HG02943 (cell line): ENCODE results near the gene DDX31.

Experiments used
- ATAC-seq: cut with Tn5 transposase; IDR thresholded peaks from one replicate; pipeline ENCODE4 v1.9.1; 2021; ENCODE audit warnings: mild to moderate bottlenecking, low read depth, moderate library complexity; ENCODE audit not compliant: unreplicated experiment

Gene DDX31

GRCh38 chr9:132638240-132638639 lies 31.5 kb downstream of the DDX31 start:
- no peak for ATAC-seq

- no peak for ATAC-seq
Measured at GRCh38 chr9:132637801-132638200, 32.0 kb downstream of the DDX31 start.

- ATAC-seq, result no peak
Measured at GRCh38 chr9:132637351-132637750, 32.4 kb downstream of the DDX31 start.

GRCh38 chr9:132634327-132634726 lies 35.5 kb downstream of the DDX31 start:
- ATAC-seq, result no peak

- no peak for ATAC-seq
Measured at GRCh38 chr9:132632413-132633129, 37.2 kb downstream of the DDX31 start.

- no peak for ATAC-seq
Measured at GRCh38 chr9:132631685-132632084, 38.1 kb downstream of the DDX31 start.

GRCh38 chr9:132631280-132631679 lies 38.5 kb downstream of the DDX31 start:
- ATAC-seq, result no peak

GRCh38 chr9:132630811-132631210 lies 39.0 kb downstream of the DDX31 start:
- ATAC-seq, result no peak

GRCh38 chr9:132630116-132630515 lies 39.7 kb downstream of the DDX31 start:
- no peak for ATAC-seq

GRCh38 chr9:132628746-132629145 lies 41.0 kb downstream of the DDX31 start:
- ATAC-seq, result no peak

GRCh38 chr9:132627594-132627993 lies 42.2 kb downstream of the DDX31 start:
- no peak for ATAC-seq

- no peak for ATAC-seq
Measured at GRCh38 chr9:132627106-132627505, 42.7 kb downstream of the DDX31 start.

- no peak for ATAC-seq
Measured at GRCh38 chr9:132626285-132626684, 43.5 kb downstream of the DDX31 start.

GRCh38 chr9:132622159-132622558 lies 47.6 kb downstream of the DDX31 start:
- ATAC-seq, result no peak

GRCh38 chr9:132616725-132617124 lies 53.1 kb downstream of the DDX31 start:
- no peak for ATAC-seq

GRCh38 chr9:132615774-132616173 lies 54.0 kb downstream of the DDX31 start:
- ATAC-seq, result no peak

- ATAC-seq, result no peak
Measured at GRCh38 chr9:132614324-132614723, 55.5 kb downstream of the DDX31 start.

- no peak for ATAC-seq
Measured at GRCh38 chr9:132610661-132611060, 59.1 kb downstream of the DDX31 start.

GRCh38 chr9:132609829-132610228 lies 60.0 kb downstream of the DDX31 start:
- no peak for ATAC-seq

- no peak for ATAC-seq
Measured at GRCh38 chr9:132609184-132609583, 60.6 kb downstream of the DDX31 start.

GRCh38 chr9:132606066-132606465 lies 63.7 kb downstream of the DDX31 start:
- no peak for ATAC-seq

- no peak for ATAC-seq
Measured at GRCh38 chr9:132605387-132605786, 64.4 kb downstream of the DDX31 start.

GRCh38 chr9:132602207-132602606 lies 67.6 kb downstream of the DDX31 start:
- no peak for ATAC-seq
